Medulla oblongata (tissue), 1 donor: ENCODE measurements around the gene IAH1.
A peak's percentile ranks its signal among the peaks of the same experiment; 100 is the strongest.

Experiments
- DNase-seq: peaks from one replicate; pipeline ENCODE4 v3.0.0-alpha.2; 2015; ENCODE audit errors: extremely low spot score

The IAH1 gene

DNA sequence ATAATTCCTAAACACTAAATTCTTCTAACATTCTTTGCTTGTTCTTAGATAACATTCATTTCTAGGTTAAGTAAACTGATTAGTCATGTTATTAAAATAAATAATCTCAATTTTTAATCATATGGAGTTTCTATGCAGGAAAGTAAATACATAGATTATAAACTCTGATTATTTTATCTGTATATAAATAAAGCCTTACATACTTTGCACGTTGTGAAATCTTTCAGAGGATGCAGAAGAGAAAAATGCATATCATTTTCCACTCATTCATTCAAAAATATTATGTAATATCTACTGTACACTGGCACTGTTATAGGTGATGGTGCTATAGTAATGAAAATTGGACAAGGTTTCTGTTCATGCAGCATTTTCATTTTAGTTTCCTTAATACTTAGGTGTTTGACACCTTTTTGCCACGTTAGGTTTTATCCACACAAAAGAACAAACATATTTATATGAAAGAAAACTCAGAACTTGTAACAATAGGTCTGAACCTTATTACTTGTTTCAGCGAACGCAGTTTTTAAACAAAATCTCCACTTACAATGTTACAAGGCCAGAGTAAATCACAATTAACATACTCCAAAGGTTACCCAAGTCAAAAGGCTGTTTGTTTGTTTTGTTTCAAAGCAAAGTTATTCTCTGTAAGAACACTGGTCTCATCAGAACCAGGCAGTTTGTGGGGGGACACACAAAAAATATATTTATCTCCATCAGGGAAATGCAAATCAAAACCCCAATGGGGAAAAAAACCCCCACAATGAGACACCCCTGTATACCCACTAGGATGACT is 53.8 kb downstream of the IAH1 start:
- no peak for DNase-seq

- no peak for DNase-seq
These were observed 58.1 kb downstream of the IAH1 start for GRCh38 chr2:9532421-9532820.

GRCh38 chr2:9533663-9534062 is 59.3 kb downstream of the IAH1 start:
- DNase-seq = no peak

GRCh38 chr2:9535177-9535576 is 60.8 kb downstream of the IAH1 start:
- no peak for DNase-seq

DNA sequence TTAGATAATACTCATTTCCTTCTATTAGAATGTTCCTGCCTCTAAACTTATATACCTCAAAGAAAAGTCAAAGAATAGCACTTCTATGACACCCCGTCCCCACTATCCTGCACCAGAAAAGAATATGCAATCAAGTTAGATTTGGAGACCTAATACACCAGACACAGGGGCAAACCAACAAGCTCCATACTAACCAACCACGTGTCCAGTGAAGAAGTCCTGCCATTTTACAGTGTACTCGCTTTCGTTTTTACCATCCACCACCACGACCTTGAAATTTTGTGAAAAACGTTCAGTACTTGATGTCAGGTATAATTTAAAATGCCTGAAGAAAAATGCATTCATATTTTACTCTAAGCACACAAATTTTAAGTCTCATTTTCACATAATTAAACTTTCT is 62.2 kb downstream of the IAH1 start:
- no peak for DNase-seq

DNA sequence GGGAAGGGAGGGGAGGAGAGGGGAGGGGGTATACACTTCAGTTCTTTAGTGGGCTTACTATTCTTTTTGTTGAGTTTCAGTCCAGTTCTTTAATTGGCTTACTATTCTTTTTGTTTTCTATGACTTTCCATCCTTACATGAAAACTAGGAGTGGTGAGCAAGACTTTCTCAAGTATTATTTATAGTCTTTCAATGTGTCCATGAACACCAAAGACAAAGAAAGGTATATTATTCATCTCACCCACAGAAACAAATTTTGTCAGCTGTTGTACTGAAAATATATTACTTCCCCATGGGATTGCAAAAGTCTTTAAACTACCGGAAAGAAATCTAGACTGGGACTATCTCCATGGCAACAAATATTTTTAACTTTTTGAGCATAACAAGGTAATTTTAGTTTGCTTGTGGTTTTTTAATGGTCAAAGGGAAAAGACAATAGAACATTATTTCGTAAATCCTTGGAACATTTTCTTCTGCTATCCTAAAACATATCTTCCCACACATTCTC is 63.7 kb downstream of the IAH1 start:
- peak; percentile 54 for DNase-seq
